ENCODE results near the gene CCDC30.

DNA sequence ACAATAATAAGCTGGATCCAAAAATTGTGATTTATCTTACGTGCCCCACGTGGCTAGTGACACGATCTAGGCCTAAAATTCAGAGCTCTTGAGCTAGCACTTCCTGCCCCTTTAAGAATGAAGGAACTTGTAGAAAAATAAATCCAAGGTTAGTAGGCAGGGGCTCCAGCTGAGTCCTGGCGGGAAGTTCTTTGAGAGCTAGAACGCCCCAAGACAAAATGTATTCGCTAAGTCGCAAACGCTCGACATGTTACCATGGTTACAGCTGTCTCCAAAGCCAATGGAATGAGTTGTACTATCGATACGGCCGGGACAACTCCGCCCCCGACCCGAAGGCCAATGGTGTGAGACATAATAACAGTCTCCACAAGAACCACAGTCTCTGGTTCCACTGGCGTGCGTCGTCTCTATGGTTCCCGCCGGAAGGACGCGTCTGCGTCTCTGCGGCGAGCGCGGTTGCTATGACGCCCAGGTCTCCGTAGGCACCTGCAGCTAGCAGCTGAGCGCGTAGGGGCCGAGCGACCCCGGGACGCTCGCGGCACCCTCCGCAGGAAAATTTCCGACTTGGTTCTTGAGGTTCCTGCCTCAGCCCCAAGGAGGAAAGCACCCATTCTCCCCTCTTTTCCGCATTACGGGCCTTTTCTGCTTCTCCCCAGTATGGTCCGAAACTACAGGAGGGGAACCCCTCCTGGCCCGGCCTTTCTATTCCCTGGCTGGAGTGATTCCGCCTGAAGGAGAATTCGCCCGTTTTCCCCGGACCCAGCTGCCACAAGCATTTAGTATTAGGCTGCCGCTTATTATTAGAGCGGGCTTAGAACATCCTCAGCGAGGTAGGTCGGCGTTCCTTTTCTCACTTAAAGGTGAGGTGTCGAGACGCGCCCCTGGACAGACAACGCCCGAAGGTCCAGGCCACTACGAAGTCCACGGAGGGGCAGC is at the start of gene CCDC30:
- TF ChIP-seq, protein P1, sequence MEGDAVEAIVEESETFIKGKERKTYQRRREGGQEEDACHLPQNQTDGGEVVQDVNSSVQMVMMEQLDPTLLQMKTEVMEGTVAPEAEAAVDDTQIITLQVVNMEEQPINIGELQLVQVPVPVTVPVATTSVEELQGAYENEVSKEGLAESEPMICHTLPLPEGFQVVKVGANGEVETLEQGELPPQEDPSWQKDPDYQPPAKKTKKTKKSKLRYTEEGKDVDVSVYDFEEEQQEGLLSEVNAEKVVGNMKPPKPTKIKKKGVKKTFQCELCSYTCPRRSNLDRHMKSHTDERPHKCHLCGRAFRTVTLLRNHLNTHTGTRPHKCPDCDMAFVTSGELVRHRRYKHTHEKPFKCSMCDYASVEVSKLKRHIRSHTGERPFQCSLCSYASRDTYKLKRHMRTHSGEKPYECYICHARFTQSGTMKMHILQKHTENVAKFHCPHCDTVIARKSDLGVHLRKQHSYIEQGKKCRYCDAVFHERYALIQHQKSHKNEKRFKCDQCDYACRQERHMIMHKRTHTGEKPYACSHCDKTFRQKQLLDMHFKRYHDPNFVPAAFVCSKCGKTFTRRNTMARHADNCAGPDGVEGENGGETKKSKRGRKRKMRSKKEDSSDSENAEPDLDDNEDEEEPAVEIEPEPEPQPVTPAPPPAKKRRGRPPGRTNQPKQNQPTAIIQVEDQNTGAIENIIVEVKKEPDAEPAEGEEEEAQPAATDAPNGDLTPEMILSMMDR (IDR thresholded peaks at IDR 0.05) = no peak
- peak in 1 of 2 donors; percentile 9 for TF ChIP-seq POLR2A (IDR thresholded peaks at IDR 0.05)
